ENCODE measurements around the gene SMARCD3. TPM values are rescaled to one million over a fixed set of nuclear protein-coding genes. Genes with fewer than 3 reads are reported as not detected.

Gene SMARCD3
- total and polyA plus RNA-seq, 2 of the 8 experiments (the other 6 are each of a cell fraction or from before 2014, with no cell fraction given): 3.0 to 5.6 TPM

- H3K23ac ChIP-seq (ENCODE audit: insufficient read length): no peak overlapping the region
- H3K4me1 ChIP-seq (replicated peaks in 1 of 4; ENCODE audit: control insufficient read depth in 3 of 4, insufficient read depth in 4 of 4, low read length in 3 of 4): peaks cover 0 to 15% (median 10%) of the 10 kb centered on the region in 4 experiments; a peak in 6 of 7 replicates
- peaks cover 0 to 14% (median 8%) of the 10 kb centered on the region in 4 experiments; a peak in 4 of 7 replicates for H3K27me3 ChIP-seq (replicated peaks in 1 of 4; ENCODE audit: control insufficient read depth in 3 of 4, extremely low read depth in 1 of 4, insufficient read depth in 3 of 4, low read length in 3 of 4)
- H2BK15ac ChIP-seq (ENCODE audit: low read length): no peak overlapping the region
- H3K14ac ChIP-seq (ENCODE audit: insufficient read length): no peak overlapping the region
- H4K91ac ChIP-seq (replicated peaks; ENCODE audit: insufficient read length, low read length): no peak overlapping the region
- no peak overlapping the region for H4K5ac ChIP-seq (ENCODE audit: insufficient read length, low read depth, low read length)
- no peaks in the 10 kb centered on the region for H3K36me3 ChIP-seq (ENCODE audit: control insufficient read depth in 2 of 4, insufficient read depth in 4 of 4, low read length in 3 of 4)
- no peak overlapping the region for H2AFZ ChIP-seq (ENCODE audit: low read length)
- no peak for FAIRE-seq
- H3K9ac ChIP-seq (replicated peaks in 1 of 4; ENCODE audit: extremely low read depth in 1 of 4, low read depth in 3 of 4, low read length in 3 of 4): no peak overlapping the region
- peaks cover 13% of the 10 kb centered on the region; the same call in 1 of the 2 replicates for H3K23me2 ChIP-seq (ENCODE audit: low read depth, low read length)
- H2AK5ac ChIP-seq (ENCODE audit: low read depth, low read length): no peak overlapping the region
- H2BK120ac ChIP-seq (replicated peaks; ENCODE audit: low read depth, low read length): no peak overlapping the region
- no peaks in the 10 kb centered on the region for H3K79me1 ChIP-seq (ENCODE audit: low read depth, low read length)
- H4K20me1 ChIP-seq (replicated peaks in 1 of 2; ENCODE audit: control insufficient read depth in 1 of 2, insufficient read depth in 2 of 2, low read length in 2 of 2): no peaks in the 10 kb centered on the region
- ChIA-PET CTCF (ENCODE audit: partially characterized antibody) (interaction anchor here (0.8 to 3.3 kb wide), 10 partner anchors 11 to 47 kb away, joined by 3 to 21 read pairs (median 3); no protein-coding TSS in a partner anchor), POLR2A (ENCODE audit: partially characterized antibody) (interaction anchor here (0.9 to 1.7 kb wide), 4 partner anchors 9 to 46 kb away, joined by 3 to 5 read pairs (median 4); partner anchors contain the start of gene H2BK1)
- no peak overlapping the region for H3K18ac ChIP-seq (ENCODE audit: extremely low read depth, low read length)
- H2BK5ac ChIP-seq (ENCODE audit: low read depth, low read length): no peak overlapping the region
- H3K79me2 ChIP-seq (ENCODE audit: control insufficient read depth in 1 of 2, insufficient read depth in 2 of 2, low read length in 2 of 2): no peaks in the 10 kb centered on the region
- no peak overlapping the region for H3K4me3 ChIP-seq (ENCODE audit: extremely low read depth in 1 of 4, insufficient read depth in 2 of 4, low read depth in 3 of 4, low read length in 4 of 4)
- no peak overlapping the region for H3K4ac ChIP-seq (replicated peaks; ENCODE audit: insufficient read length, low read depth, low read length)
- WGBS, 2 experiments (ENCODE audit: extremely low coverage in 1 of 2, insufficient coverage in 1 of 2, insufficient read length in 1 of 2, insufficient replicate concordance in 2 of 2, low coverage in 1 of 2, low lambda C conversion rate in 2 of 2, missing lambda C conversion rate in 1 of 2): 77% methylated on average over 16 of the region's 16 CpGs; no CpG with 5 or more reads in 1 of the 2 experiments
- H3K9me3 ChIP-seq (ENCODE audit: insufficient read depth in 2 of 2, low read depth in 1 of 2, low read length in 1 of 2): no peaks in the 10 kb centered on the region
- H2BK12ac ChIP-seq (ENCODE audit: low read depth, low read length): no peak overlapping the region
- H3K4me2 ChIP-seq (ENCODE audit: insufficient read depth in 1 of 2, low read depth in 2 of 2, low read length in 2 of 2): no peak overlapping the region
- no peak overlapping the region for H3K27ac ChIP-seq (ENCODE audit: low read depth, low read length)
- no peak overlapping the region for H4K8ac ChIP-seq (ENCODE audit: extremely low read depth, insufficient read depth, low read length)
- H2BK20ac ChIP-seq (ENCODE audit: low read length): no peak overlapping the region
- H3K56ac ChIP-seq (replicated peaks; ENCODE audit: insufficient read length, low read depth, low read length): no peak overlapping the region
- DNase-seq (ENCODE audit: low read depth in 1 of 2, low spot score in 2 of 2): no peak
Observed at GRCh38 chr7:151256410-151257045, 8.0 kb upstream of the SMARCD3 start.

Measured in H1 (cell line).